Left lung (tissue), 10 donors: ENCODE results near the gene OCRL. TPM values are rescaled to one million over a fixed set of nuclear protein-coding genes. Genes with fewer than 3 reads are reported as not detected.

Source experiments
- ATAC-seq: fragments of 200-7000 bp; cut with Tn5 transposase; one replicate; pipeline ENCODE4 v1.9.1; 2020; ENCODE audit warnings: moderate library complexity
- DNase-seq, 4 donors: peaks; one replicate each; pipeline ENCODE4 v3.0.0-alpha.2; 2013 to 2020
- H3K27ac ChIP-seq, 2 donors: fragments of 200-600 bp; sonication (generic) in 1 of 2; one replicate each; pipeline versions ENCODE4 v1.5.0 to v1.8.0; 2020 to 2021
- H3K27me3 ChIP-seq, 2 donors: fragments of 200-600 bp; sonication (generic) in 1 of 2; one replicate each; pipeline versions ENCODE4 v1.5.0 to v1.8.0; 2020 to 2021
- H3K36me3 ChIP-seq, 2 donors: fragments of 200-600 bp; sonication (generic) in 1 of 2; one replicate each; pipeline versions ENCODE4 v1.5.0 to v1.8.0; 2020 to 2021
- H3K4me1 ChIP-seq, 2 donors: fragments of 200-600 bp; one replicate each; pipeline ENCODE4 v1.8.0; 2021
- H3K4me3 ChIP-seq, 2 donors: fragments of 200-600 bp; sonication (generic) in 1 of 2; one replicate each; pipeline versions ENCODE4 v1.5.0 to v1.8.0; 2020 to 2021; ENCODE audit warnings: mild to moderate bottlenecking in 1 of 2
- H3K9me3 ChIP-seq, 2 donors: fragments of 200-600 bp; sonication (generic) in 1 of 2; one replicate each; pipeline versions ENCODE4 v1.5.0 to v1.8.0; 2020 to 2021
- CTCF ChIP-seq, 2 donors: fragments of 200-600 bp; sonication (generic) in 1 of 2; IDR thresholded peaks; one replicate each; pipeline versions ENCODE4 v1.5.0 to v1.8.0; 2021; ENCODE audit warnings: antibody characterized with exemption in 2 of 2
- intact Hi-C, 2 donors: fragments of 100-400 bp; cut with DNase I; formaldehyde crosslinking; loops; one replicate each; pipeline versions ENCODE4 v1.11.2 to v1.14.2; 2022
- polyA plus RNA-seq, 6 donors: library from polyadenylated mRNA; unstranded; fragments of 120-200 nt; gene quantifications; one replicate each; pipeline ENCODE4 v1.2.1, GENCODE V29; 2013; ENCODE audit not compliant: insufficient read length in 6 of 6
- total RNA-seq, 2 donors: library from RNA; stranded (reverse); fragmentation: NEBNext Ultra II Directional; extraction: Animal tissue kit (Norgen Biotek cat#: 25700); gene quantifications; one replicate each; pipeline ENCODE4 v1.2.1, GENCODE V29; 2021
- donor health status: DM: no; HTN: yes; CAD: no.
- donor health status: DM: no; HTN: no; CAD: no.

OCRL gene
- total and polyA plus RNA-seq, 8 donors: 21.3 to 30.2 (median 27.5) TPM

- DNase-seq: no peak
- no peak for TF ChIP-seq CTCF (IDR thresholded peaks at IDR 0.05)
- no peak for ATAC-seq
- Histone ChIP-seq H3K36me3 (no peaks in the 10 kb centered on the region), H3K4me1 (no peaks in the 10 kb centered on the region), H3K9me3 (no peaks in the 10 kb centered on the region), H3K27me3 (no peaks in the 10 kb centered on the region), H3K4me3 (no peak overlapping the region), H3K27ac (no peak overlapping the region)
- intact Hi-C loops: no loop called here
Measured at GRCh38 chrX:129512409-129512808, 27.6 kb upstream of the OCRL start.

GRCh38 chrX:129516402-129516801 is 23.7 kb upstream of the OCRL start:
- TF ChIP-seq CTCF (IDR thresholded peaks at IDR 0.05): no peak
- DNase-seq (no peak), ATAC-seq (no peak)
- Histone ChIP-seq H3K27me3 (no peaks in the 10 kb centered on the region), H3K36me3 (no peaks in the 10 kb centered on the region), H3K4me1 (no peaks in the 10 kb centered on the region), H3K9me3 (no peaks in the 10 kb centered on the region), H3K4me3 (no peak overlapping the region), H3K27ac (no peak overlapping the region)
- intact Hi-C loops: no loop called here

DNA sequence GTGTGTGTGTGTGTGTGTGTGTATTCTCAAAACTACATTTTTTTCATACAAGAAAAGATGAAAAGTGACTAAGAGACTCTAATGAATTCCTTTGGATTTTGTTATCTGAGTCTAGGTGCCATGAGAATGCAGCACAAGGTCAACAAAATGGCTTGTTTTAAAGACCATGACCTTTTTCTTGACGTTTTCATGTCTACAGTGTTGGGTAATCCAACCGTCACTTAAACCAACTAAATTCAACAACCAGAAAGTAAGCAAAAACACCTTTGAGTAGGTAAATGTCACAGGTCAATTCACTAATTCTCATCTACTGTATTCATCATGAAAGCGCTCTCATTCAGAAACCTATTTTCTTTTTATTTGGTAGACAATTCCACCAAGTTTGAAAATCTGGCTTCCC is 19.9 kb upstream of the OCRL start:
- no peaks in the 10 kb centered on the region for H3K36me3 ChIP-seq
- peaks cover 0 to 17% of the 10 kb centered on the region in 2 donors for H3K27me3 ChIP-seq
- no peak overlapping the region for H3K4me3 ChIP-seq
- intact Hi-C loops: no loop called here
- no peak for DNase-seq
- no peak for ATAC-seq
- H3K27ac ChIP-seq: no peak overlapping the region
- H3K4me1 ChIP-seq: no peaks in the 10 kb centered on the region
- H3K9me3 ChIP-seq: no peaks in the 10 kb centered on the region
- TF ChIP-seq CTCF (IDR thresholded peaks at IDR 0.05): no peak

- peaks cover 0 to 17% of the 10 kb centered on the region in 2 donors for H3K27me3 ChIP-seq
- TF ChIP-seq CTCF (IDR thresholded peaks at IDR 0.05): no peak
- H3K9me3 ChIP-seq: no peaks in the 10 kb centered on the region
- no peaks in the 10 kb centered on the region for H3K4me1 ChIP-seq
- peak overlapping the region; percentile 48 to 59 for H3K4me3 ChIP-seq
- peak overlapping the region; percentile 74 to 82 for H3K27ac ChIP-seq
- DNase-seq: peak; percentile 46 to 82 (median 68)
- no peaks in the 10 kb centered on the region for H3K36me3 ChIP-seq
- peak; percentile 87 for ATAC-seq
- intact Hi-C loops: no loop called here
Measured at GRCh38 chrX:129522184-129523078, 17.6 kb upstream of the OCRL start.

DNA sequence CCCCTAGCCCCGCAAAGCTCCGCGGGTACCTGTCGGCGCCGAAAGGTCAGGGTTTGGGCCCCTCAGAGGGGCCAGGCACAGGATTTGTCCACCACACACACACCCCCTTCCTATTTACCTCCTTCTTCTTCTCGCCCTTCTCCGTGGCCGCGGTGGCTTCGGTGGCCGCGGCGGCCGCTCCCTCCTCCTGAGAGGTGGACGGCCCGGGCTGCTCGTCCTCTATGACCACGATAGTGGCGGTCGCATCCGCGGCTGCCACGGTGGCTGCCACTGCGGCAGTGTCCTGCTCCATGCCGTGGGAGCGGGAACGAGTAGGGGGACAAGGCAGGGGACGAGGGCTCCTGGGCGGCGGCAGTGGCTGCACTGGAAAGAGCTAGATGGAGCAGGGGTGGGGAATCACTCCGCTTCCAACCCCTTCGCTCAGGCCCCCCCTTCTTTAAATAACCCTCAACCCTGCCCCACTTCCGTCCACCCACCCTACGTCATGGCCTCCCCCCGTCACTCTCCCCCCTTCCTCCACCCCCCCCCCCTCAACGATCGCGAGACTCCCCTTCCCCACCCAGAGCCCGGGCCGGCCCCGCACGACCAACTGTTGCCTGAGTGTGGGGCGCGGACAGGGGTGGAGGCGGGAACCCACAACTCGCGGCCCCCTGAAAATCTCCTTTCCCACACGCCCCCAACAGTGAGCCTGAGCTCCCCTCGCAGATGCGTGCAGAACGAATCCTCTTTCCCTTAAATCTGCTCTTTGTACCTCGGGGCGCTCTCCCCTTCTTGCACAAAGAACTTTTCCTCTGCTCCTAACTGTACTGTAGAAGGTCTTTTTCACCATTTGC is 16.8 kb upstream of the OCRL start, which contains the start of gene SMARCA1:
SMARCA1 (minus strand) TSS at position 412 of the 833 bp plus-strand sequence; CDS start at position 292, 120 bp downstream.
- Histone ChIP-seq H3K9me3 (no peaks in the 10 kb centered on the region), H3K27me3 (peaks cover 0 to 17% of the 10 kb centered on the region in 2 donors), H3K36me3 (no peaks in the 10 kb centered on the region), H3K4me1 (no peaks in the 10 kb centered on the region), H3K27ac (peak within 1 kb of the TSS; percentile 74 to 82), H3K4me3 (peak within 1 kb of the TSS; percentile 48 to 59)
- ATAC-seq: peak; percentile 79
- intact Hi-C loops: no loop called here
- DNase-seq: peak; percentile 47 to 86 (median 65)
- no peak for TF ChIP-seq CTCF (IDR thresholded peaks at IDR 0.05)
